Measurements from ENCODE around the gene KRTCAP2. TPM values are rescaled to one million over a fixed set of nuclear protein-coding genes. Genes with fewer than 3 reads are reported as not detected.

The KRTCAP2 gene
- total RNA-seq, 5 donors from 2014 or later (not counting 1 experiment from before 2014, with no cell fraction given): 93.6 to 150 (median 138) TPM

DNA sequence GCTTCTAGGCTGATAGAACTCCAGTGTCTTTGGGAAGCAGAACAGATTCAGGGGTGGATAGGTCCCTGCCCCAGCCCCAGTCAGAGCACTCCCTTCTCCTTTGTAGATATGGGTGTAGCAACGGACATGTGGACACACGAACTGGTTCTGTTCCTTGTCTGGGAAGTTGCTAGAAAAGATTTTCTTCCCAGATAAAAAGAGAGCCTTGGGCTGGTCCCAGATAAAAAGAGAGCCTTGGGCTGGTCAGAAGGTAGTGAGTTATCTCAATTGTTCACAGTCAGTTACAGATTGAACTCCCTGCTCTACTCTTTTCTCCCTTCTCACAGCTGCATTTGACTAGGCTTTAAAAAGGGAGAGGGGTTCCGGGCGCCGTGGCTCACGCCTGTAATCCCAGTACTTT lies 52.9 kb downstream of the KRTCAP2 start:
- no CpG with 5 or more reads among the region's 6 CpGs for WGBS (ENCODE audit: insufficient coverage)
- Histone ChIP-seq H3K4me3 (ENCODE audit: control insufficient read depth in 1 of 2, extremely low read depth in 1 of 2, low read length in 1 of 2) (no peak overlapping the region), H3K27ac (ENCODE audit: low read length) (no peak overlapping the region), H3K4me1 (ENCODE audit: control insufficient read depth in 1 of 2, extremely low read depth in 1 of 2, insufficient read depth in 2 of 2, low read length in 2 of 2) (no peaks in the 10 kb centered on the region), H3K9me3 (no peaks in the 10 kb centered on the region), H3K36me3 (ENCODE audit: control insufficient read depth in 2 of 2, extremely low read depth in 1 of 2, insufficient read depth in 1 of 2, low read length in 1 of 2) (no peaks in the 10 kb centered on the region), H3K27me3 (replicated peaks in 1 of 2; ENCODE audit: control insufficient read depth in 2 of 2, extremely low read depth in 1 of 2, insufficient read depth in 2 of 2, low read length in 1 of 2) (peaks cover 0 to 21% of the 10 kb centered on the region in 2 experiments)
- no peak overlapping the region for H3K4me3 Mint-ChIP-seq
- H3K4me1 Mint-ChIP-seq: no peaks in the 10 kb centered on the region
- no peaks in the 10 kb centered on the region for H3K9me3 Mint-ChIP-seq
- H3K27ac Mint-ChIP-seq: no peak overlapping the region
- CTCF ChIA-PET: no interaction called here
- DNase-seq (no peak), ATAC-seq (replicated peaks in 1 of 4) (no peak)
- peaks cover 0 to 6% of the 10 kb centered on the region in 2 donors for H3K27me3 Mint-ChIP-seq
- no peaks in the 10 kb centered on the region for H3K36me3 Mint-ChIP-seq
- POLR2A ChIA-PET: interaction anchor here in 1 of 2 donors (0.7 kb wide), 1 partner anchor 1073 kb away, joined by 3 read pairs; no protein-coding TSS in a partner anchor

Other genes with a start within 250 kb of the KRTCAP2 start
- gene PMVK, start 236.6 kb downstream of the KRTCAP2 start, total RNA-seq: 10 to 100 TPM; 12.6 to 24.9 (median 22.4) TPM
- gene PBXIP1, start 217.2 kb downstream of the KRTCAP2 start, total RNA-seq: 100 to 1,000 TPM; 299 to 450 (median 328) TPM
- gene PYGO2, start 211.5 kb downstream of the KRTCAP2 start, total RNA-seq: 10 to 100 TPM; 36.0 to 70.8 (median 68.5) TPM
- gene SHC1, start 202.6 kb downstream of the KRTCAP2 start, total RNA-seq: 10 to 100 TPM; 61.3 to 88.2 (median 76.8) TPM
- gene CKS1B, start 198.6 kb downstream of the KRTCAP2 start, total RNA-seq: 10 to 100 TPM in 4 of 5 donors, 1 to 10 TPM in 1; 7.9 to 11.8 (median 10.3) TPM
- gene FLAD1, start 190.0 kb downstream of the KRTCAP2 start, total RNA-seq: 10 to 100 TPM; 32.8 to 64.3 (median 53.4) TPM
- 1 to 10 TPM in 3 of 5 donors, not detected in 2; 1.3 to 3.0 (median 1.6) TPM for gene LENEP, start 179.7 kb downstream of the KRTCAP2 start, total RNA-seq
- gene ZBTB7B, start 170.5 kb downstream of the KRTCAP2 start, total RNA-seq: 10 to 100 TPM; 39.6 to 68.4 (median 51.7) TPM
- gene DCST2, start 139.5 kb downstream of the KRTCAP2 start, total RNA-seq: 1 to 10 TPM; 1.1 to 2.6 (median 1.6) TPM
- gene DCST1, start 139.5 kb downstream of the KRTCAP2 start, total RNA-seq: under 1 TPM in 3 of 5 donors, not detected in 2; 0.30 to 0.58 (median 0.54) TPM
- 10 to 100 TPM; 17.3 to 53.0 (median 37.2) TPM for gene ADAM15, start 122.0 kb downstream of the KRTCAP2 start, total RNA-seq
- 1 to 10 TPM; 3.1 to 7.8 (median 6.6) TPM for gene EFNA4, start 109.6 kb downstream of the KRTCAP2 start, total RNA-seq
- gene EFNA3, start 94.5 kb downstream of the KRTCAP2 start, total RNA-seq: 1 to 10 TPM in 3 of 5 donors, under 1 TPM in 1, not detected in 1; 0.68 to 2.6 (median 2.3) TPM
- gene EFNA1, start 45.4 kb downstream of the KRTCAP2 start, total RNA-seq: 1 to 10 TPM; 1.6 to 8.4 (median 5.1) TPM
- gene SLC50A1, start 37.5 kb downstream of the KRTCAP2 start, total RNA-seq: 10 to 100 TPM; 20.7 to 34.9 (median 30.8) TPM
- 10 to 100 TPM; 26.9 to 70.7 (median 64.5) TPM for gene DPM3, start 32.8 kb downstream of the KRTCAP2 start, total RNA-seq
- gene TRIM46, start 545 bp upstream of the KRTCAP2 start, total RNA-seq: 10 to 100 TPM in 2 of 5 donors, 1 to 10 TPM in 3; 5.1 to 12.2 (median 9.8) TPM
- gene THBS3, start 34.6 kb upstream of the KRTCAP2 start, total RNA-seq: 10 to 100 TPM; 24.1 to 43.9 (median 34.0) TPM
- gene MTX1, start 35.4 kb upstream of the KRTCAP2 start, total RNA-seq: 10 to 100 TPM; 20.4 to 28.4 (median 25.1) TPM
- 10 to 100 TPM; 10.2 to 17.3 (median 15.5) TPM for gene ENTREP3, start 82.2 kb upstream of the KRTCAP2 start, total RNA-seq
- gene SCAMP3, start 89.1 kb upstream of the KRTCAP2 start, total RNA-seq: 100 to 1,000 TPM in 2 of 5 donors, 10 to 100 TPM in 3; 54.7 to 101 (median 97.4) TPM
- 100 to 1,000 TPM in 3 of 5 donors, 10 to 100 TPM in 2; 76.4 to 123 (median 110) TPM for gene CLK2, start 100.2 kb upstream of the KRTCAP2 start, total RNA-seq
- gene HCN3, start 104.2 kb upstream of the KRTCAP2 start, total RNA-seq: 1 to 10 TPM; 1.7 to 4.1 (median 4.0) TPM
- gene PKLR, start 128.1 kb upstream of the KRTCAP2 start, total RNA-seq: under 1 TPM in 2 of 5 donors, not detected in 3; 0.23 TPM
- gene FDPS, start 135.6 kb upstream of the KRTCAP2 start, total RNA-seq: 100 to 1,000 TPM in 1 of 5 donors, 10 to 100 TPM in 4; 66.7 to 100 (median 93.0) TPM
- gene RUSC1, start 147.6 kb upstream of the KRTCAP2 start, total RNA-seq: 10 to 100 TPM; 14.4 to 25.2 (median 22.9) TPM

All from T-cell (primary cell).